ENCODE data around the gene ANKRD28. TPM values are rescaled to one million over a fixed set of nuclear protein-coding genes. Genes with fewer than 3 reads are reported as not detected.

The ANKRD28 gene
- total and polyA plus RNA-seq, 2 of the 8 experiments (the other 6 are each of a cell fraction or from before 2014, with no cell fraction given): 39.1 to 61.7 TPM

DNA sequence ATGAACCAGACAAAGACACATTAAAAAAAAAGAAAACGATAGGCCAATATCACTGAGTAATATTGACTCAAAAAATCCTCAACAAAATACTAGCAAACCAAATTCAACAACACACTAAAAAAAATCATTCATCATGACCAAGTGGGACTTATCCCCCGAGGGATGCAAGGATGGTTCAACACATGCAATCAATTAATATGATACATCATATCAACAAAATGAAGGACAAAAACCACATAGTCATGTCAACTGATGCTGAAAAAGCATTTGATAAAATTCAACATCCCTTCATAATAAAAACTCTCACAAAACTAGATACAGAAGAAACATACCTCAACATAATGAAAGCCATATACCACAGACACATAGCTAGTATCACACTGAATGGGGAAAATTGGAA is 41.8 kb upstream of the ANKRD28 start (continued):
- TF ChIP-seq TCF12 (IDR thresholded peaks at IDR 0.05; ENCODE audit: low read depth, low read length): no peak
- no peak for TF ChIP-seq SAP30 (IDR thresholded peaks at IDR 0.05; ENCODE audit: insufficient read depth, insufficient replicate concordance, low read length)
